GM18909 (cell line): ENCODE measurements around the gene ERI3.

Experiments
- ATAC-seq: cut with Tn5 transposase; IDR thresholded peaks from one replicate; pipeline ENCODE4 v1.9.1; 2021; ENCODE audit warnings: mild to moderate bottlenecking; ENCODE audit not compliant: unreplicated experiment, poor library complexity

The ERI3 gene

GRCh38 chr1:44354840-44355581 is at the start of gene ERI3:
ERI3 (minus strand) TSS chr1:44355257; CDS start chr1:44355026, 231 bp downstream.
- peak; percentile 97 for ATAC-seq

- ATAC-seq, result no peak
These were observed 46.5 kb upstream of the ERI3 start for GRCh38 chr1:44401256-44402228.

- no peak for ATAC-seq
These were observed 35.2 kb upstream of the ERI3 start for GRCh38 chr1:44390277-44390676.

GRCh38 chr1:44389437-44389836 is 34.4 kb upstream of the ERI3 start:
- ATAC-seq, result no peak

- ATAC-seq, result no peak
These were observed 33.5 kb upstream of the ERI3 start for GRCh38 chr1:44388551-44388950.

GRCh38 chr1:44380666-44381177 is 25.7 kb upstream of the ERI3 start:
- no peak for ATAC-seq

- no peak for ATAC-seq
These were observed 23.1 kb upstream of the ERI3 start for GRCh38 chr1:44377925-44378784.

- ATAC-seq, result no peak
These were observed 20.5 kb upstream of the ERI3 start for GRCh38 chr1:44375547-44375946.

GRCh38 chr1:44371206-44371605 is 16.1 kb upstream of the ERI3 start:
- ATAC-seq, result no peak

GRCh38 chr1:44368471-44369151 is 13.6 kb upstream of the ERI3 start:
- ATAC-seq, result no peak

GRCh38 chr1:44367944-44368343 is 12.9 kb upstream of the ERI3 start:
- no peak for ATAC-seq

- ATAC-seq, result no peak
These were observed 11.4 kb upstream of the ERI3 start for GRCh38 chr1:44366371-44366975.

- ATAC-seq, result no peak
These were observed 6.4 kb upstream of the ERI3 start for GRCh38 chr1:44361478-44361877.

GRCh38 chr1:44359234-44359935 is 4.3 kb upstream of the ERI3 start:
- ATAC-seq, result no peak

GRCh38 chr1:44357710-44358109 is 2.7 kb upstream of the ERI3 start:
- no peak for ATAC-seq

GRCh38 chr1:44355582-44356305 is 687 bp upstream of the ERI3 start:
- no peak for ATAC-seq

- no peak for ATAC-seq
These were observed 703 bp downstream of the ERI3 start for GRCh38 chr1:44354268-44354839.

- ATAC-seq, result no peak
These were observed 1.5 kb downstream of the ERI3 start for GRCh38 chr1:44353604-44354003.
